Measurements from ENCODE around the gene AFAP1.

AFAP1 gene

DNA sequence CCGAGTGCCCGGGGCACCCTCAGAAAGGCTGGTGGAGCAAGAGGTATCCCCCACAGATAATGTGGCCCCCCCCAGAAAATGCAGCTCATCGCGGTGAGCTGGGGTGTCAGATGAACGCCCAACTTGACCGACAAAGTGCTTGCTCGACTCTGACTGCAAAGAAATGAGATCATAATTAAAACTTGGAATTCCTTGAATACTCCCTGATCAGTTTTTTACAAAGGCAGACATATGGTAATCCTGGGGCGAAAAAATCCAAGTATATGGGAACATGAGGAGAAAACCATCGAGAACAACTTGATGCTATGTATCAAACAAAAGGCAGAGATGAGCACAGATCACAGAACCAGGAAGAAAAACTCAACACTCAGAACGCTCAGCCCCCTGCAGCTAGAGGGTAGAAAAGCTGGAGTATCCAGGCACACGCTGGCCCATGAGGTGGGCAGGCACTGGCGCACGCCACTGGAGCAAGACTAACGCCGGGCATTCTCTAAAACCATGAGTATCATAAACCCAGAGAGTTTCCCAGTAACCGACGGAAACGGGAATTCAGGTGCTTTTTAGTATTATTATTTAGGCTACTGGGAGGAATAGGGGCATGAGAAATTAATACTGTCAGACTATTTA lies 127.3 kb downstream of the AFAP1 start:
- DNase-seq (ENCODE audit: low read depth) = peak; percentile 27
- TF ChIP-seq, protein P1, sequence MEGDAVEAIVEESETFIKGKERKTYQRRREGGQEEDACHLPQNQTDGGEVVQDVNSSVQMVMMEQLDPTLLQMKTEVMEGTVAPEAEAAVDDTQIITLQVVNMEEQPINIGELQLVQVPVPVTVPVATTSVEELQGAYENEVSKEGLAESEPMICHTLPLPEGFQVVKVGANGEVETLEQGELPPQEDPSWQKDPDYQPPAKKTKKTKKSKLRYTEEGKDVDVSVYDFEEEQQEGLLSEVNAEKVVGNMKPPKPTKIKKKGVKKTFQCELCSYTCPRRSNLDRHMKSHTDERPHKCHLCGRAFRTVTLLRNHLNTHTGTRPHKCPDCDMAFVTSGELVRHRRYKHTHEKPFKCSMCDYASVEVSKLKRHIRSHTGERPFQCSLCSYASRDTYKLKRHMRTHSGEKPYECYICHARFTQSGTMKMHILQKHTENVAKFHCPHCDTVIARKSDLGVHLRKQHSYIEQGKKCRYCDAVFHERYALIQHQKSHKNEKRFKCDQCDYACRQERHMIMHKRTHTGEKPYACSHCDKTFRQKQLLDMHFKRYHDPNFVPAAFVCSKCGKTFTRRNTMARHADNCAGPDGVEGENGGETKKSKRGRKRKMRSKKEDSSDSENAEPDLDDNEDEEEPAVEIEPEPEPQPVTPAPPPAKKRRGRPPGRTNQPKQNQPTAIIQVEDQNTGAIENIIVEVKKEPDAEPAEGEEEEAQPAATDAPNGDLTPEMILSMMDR (IDR thresholded peaks at IDR 0.05; ENCODE audit: low read length, missing control alignments) = no peak
- H3K4me3 ChIP-seq (replicated peaks; ENCODE audit: low read depth, low read length) = no peak overlapping the region

DNA sequence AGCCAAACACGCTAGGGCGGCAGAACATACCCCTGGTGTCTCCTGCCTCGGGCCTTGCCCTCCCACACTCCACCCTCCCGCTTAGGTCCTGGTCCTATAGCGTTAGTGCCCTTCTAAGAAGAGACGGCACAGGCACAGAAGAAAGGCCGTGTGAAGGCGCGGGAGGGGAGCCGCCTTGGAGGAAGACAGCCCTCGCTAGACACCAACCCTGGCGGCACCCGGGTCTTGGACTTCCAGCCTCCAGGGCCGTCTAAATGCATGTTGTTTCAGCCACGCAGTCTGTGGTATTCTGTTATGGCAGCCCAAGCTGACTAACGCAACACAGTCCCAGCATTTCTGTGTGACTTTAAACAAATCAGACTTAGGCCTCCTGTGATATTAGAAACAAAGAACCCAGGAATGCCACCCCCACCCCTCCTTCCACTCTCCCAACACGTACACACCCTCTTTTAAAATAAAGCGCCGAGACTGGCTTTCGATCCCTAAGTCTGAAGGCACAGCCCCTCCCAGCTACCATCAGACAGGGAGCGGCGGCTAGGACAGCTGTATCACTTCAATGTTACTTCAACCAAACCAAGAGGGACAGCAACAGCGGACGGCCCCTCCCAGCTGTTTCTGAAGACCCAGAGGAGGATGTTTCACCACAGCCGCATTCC lies 128.0 kb downstream of the AFAP1 start:
- TF ChIP-seq, protein P1 (IDR thresholded peaks at IDR 0.05; ENCODE audit: low read length, missing control alignments) = no peak
- DNase-seq (ENCODE audit: low read depth) = peak; percentile 85
- no peak overlapping the region for H3K4me3 ChIP-seq (replicated peaks; ENCODE audit: low read depth, low read length)

DNA sequence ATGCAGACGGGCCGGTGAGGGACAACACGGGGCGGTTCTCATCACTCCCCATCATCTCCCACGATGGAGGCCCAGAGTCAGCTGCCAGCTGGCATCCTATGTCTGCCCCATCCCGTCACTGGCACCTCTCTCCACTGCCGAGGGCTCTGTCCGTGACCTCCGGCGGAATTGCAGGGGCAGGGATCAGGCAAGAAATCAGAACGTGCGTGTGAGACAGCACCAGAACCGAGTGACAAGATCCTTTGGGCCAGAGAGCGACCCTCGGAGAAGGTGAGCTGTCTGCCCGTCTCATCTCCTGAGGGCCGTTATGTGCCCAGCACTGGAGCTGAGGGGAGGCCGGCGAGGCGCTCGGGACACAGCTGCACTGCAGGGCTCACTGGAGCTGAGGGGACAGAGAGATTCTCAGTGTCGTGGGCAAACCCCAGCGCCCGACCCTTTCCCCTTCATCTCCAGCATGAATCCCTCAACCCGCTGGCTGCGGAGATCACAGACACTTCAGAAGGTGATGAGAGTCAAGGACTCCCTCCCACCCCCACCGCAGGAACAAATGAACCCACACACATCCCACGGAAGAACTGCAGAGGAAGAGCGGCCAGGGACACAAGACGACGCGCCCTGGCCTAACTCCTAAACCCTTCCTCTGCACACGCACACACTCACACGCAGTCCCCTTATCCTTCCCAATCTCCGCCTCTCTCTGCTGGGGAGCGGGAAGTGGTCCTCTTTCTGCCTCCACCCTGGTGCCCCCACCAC lies 128.7 kb downstream of the AFAP1 start:
- DNase-seq (ENCODE audit: low read depth) = no peak
- no peak overlapping the region for H3K4me3 ChIP-seq (replicated peaks; ENCODE audit: low read depth, low read length)
- TF ChIP-seq, protein P1 (IDR thresholded peaks at IDR 0.05; ENCODE audit: low read length, missing control alignments) = no peak

DNA sequence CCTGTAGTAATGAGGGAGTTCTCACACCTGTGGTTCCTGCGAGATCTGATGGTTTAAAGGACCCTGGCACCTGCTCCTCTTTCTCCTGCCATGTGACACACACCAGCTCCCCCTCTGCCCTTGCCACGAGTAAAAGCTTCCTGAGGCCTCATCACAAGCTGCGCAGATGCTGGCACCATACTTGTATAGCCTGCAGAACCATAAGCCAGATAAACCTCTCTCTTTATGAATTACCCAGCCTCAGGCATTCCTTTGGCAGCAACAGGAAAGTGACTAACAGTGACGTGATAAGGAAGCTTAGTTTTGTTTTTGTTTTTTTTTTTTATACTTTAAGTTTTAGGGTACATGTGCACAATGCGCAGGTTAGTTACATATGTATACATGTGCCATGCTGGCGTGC lies 130.9 kb downstream of the AFAP1 start:
- DNase-seq (ENCODE audit: low read depth) = peak; percentile 88
- no peak overlapping the region for H3K4me3 ChIP-seq (replicated peaks; ENCODE audit: low read depth, low read length)
- TF ChIP-seq, protein P1 (IDR thresholded peaks at IDR 0.05; ENCODE audit: low read length, missing control alignments) = no peak

DNA sequence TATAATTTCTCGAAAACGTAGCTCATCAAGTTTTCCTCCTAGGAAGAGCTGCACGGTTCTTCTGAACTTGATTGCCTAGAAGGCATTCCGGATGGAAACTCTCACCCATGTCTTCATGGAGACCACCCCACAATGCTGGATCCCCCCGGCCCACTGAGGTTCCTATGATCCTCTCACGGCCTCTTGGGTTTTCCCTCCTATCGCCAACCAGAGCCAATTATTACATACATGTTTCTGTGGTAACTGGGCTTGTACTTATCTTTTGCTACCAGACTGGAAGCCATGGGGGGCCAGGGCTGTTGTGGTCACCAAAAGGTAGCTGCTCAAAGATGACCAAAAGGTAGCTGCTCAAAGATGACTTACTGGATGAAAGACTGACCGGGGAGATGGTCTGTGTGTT lies 131.5 kb downstream of the AFAP1 start:
- TF ChIP-seq, protein P1 (IDR thresholded peaks at IDR 0.05; ENCODE audit: low read length, missing control alignments) = no peak
- DNase-seq (ENCODE audit: low read depth) = no peak
- H3K4me3 ChIP-seq (replicated peaks; ENCODE audit: low read depth, low read length) = no peak overlapping the region

DNA sequence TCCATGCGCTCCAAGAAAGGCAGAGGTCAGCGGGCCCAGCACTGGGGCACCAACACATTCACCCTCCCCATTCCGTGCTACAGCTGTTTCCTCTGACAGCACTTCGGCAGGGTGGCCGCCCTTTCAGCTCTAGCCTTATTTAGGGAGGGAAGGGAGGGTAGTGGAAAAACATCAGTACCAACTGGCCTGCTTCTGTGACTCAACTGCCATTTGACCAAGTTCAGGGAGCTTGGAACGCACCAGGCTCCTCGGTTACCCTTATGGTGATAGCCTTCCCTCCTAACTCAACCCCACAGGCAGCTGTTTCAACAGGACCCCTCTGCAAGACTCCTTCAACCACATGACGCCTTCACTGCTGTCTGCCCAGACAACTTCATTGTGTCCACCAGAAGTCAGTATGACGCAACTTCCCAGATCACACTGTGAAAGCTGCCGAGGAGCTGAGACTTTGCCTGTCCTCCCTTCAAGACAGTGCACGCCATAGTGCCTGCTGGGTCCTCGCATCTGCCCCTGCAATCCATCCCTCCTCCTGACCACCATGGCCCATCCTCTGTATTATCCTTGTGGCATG lies 132.2 kb downstream of the AFAP1 start:
- no peak overlapping the region for H3K4me3 ChIP-seq (replicated peaks; ENCODE audit: low read depth, low read length)
- no peak for DNase-seq (ENCODE audit: low read depth)
- TF ChIP-seq, protein P1 (IDR thresholded peaks at IDR 0.05; ENCODE audit: low read length, missing control alignments) = no peak

Measured in fibroblast of pulmonary artery (primary cell).